Measurements from ENCODE around the gene APOA5. TPM values are rescaled to one million over a fixed set of nuclear protein-coding genes. Genes with fewer than 3 reads are reported as not detected.

The APOA5 gene
- total RNA-seq, 1 donor from 2014 or later, result not detected

GRCh38 chr11:116792869-116793771 lies 1.4 kb upstream of the APOA5 start:
- H3K4me1 ChIP-seq, result peaks cover 12% of the 10 kb centered on the region
- H3K4me3 ChIP-seq, result no peak overlapping the region
- intact Hi-C loops (cut with DNase I), result no loop called here
- H3K27me3 ChIP-seq, result no peaks in the 10 kb centered on the region
- no peak for TF ChIP-seq POLR2A (IDR thresholded peaks at IDR 0.05)
- TF ChIP-seq, protein P1, sequence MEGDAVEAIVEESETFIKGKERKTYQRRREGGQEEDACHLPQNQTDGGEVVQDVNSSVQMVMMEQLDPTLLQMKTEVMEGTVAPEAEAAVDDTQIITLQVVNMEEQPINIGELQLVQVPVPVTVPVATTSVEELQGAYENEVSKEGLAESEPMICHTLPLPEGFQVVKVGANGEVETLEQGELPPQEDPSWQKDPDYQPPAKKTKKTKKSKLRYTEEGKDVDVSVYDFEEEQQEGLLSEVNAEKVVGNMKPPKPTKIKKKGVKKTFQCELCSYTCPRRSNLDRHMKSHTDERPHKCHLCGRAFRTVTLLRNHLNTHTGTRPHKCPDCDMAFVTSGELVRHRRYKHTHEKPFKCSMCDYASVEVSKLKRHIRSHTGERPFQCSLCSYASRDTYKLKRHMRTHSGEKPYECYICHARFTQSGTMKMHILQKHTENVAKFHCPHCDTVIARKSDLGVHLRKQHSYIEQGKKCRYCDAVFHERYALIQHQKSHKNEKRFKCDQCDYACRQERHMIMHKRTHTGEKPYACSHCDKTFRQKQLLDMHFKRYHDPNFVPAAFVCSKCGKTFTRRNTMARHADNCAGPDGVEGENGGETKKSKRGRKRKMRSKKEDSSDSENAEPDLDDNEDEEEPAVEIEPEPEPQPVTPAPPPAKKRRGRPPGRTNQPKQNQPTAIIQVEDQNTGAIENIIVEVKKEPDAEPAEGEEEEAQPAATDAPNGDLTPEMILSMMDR (IDR thresholded peaks at IDR 0.05), result no peak
- TF ChIP-seq POLR2AphosphoS5 (IDR thresholded peaks at IDR 0.05; ENCODE audit: insufficient read depth in 1 of 2, low read depth in 1 of 2), result no peak
- H3K36me3 ChIP-seq, result no peaks in the 10 kb centered on the region
- no peaks in the 10 kb centered on the region for H3K9me3 ChIP-seq
- H3K27ac ChIP-seq, result no peak overlapping the region
- DNase-seq (ENCODE audit: extremely low spot score in 2 of 2), result no peak

DNA sequence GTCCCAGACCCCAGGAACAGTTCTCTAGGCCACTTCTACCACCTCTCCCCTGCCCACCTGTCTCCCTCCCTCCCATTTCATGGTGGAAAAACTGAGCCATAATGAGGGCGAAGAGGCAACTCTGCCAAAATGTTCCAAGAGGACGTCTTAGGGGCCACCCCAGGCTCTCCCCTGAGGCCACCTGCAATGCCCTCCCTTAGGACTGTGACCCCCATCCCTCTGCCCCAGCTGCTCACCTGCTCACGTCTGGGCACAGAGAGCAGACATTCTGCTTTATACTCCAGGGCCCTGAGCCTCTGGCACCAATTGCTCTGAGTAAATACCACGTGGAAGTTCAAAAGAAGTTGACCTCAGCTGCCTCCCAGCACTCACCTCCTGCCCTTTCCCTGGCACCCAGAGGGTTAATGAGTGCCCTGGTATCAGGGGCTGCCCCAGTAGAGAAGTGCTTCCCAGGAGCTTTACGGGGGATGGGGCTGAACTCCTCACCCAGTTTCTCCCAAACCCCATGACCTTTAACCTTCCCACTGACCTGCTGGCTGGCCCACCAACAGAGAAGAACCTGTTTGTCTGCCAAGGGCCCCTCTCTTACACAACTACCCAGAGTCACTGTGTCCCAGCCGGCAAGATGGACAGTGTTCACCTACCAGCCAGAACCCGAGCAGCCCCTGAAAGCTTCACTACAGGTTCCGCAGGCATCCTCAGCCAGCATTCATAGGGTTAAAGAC lies 627 bp upstream of the APOA5 start:
- peaks cover 14% of the 10 kb centered on the region for H3K4me1 ChIP-seq
- no peaks in the 10 kb centered on the region for H3K36me3 ChIP-seq
- TF ChIP-seq POLR2AphosphoS5 (IDR thresholded peaks at IDR 0.05; ENCODE audit: insufficient read depth in 1 of 2, low read depth in 1 of 2), result no peak
- TF ChIP-seq POLR2A (IDR thresholded peaks at IDR 0.05), result no peak
- TF ChIP-seq, protein P1 (IDR thresholded peaks at IDR 0.05), result no peak
- H3K27me3 ChIP-seq, result no peaks in the 10 kb centered on the region
- H3K9me3 ChIP-seq, result no peaks in the 10 kb centered on the region
- no peak overlapping the region for H3K4me3 ChIP-seq
- no peak for DNase-seq (ENCODE audit: extremely low spot score in 2 of 2)
- H3K27ac ChIP-seq, result no peak overlapping the region
- intact Hi-C loops (cut with DNase I), result no loop called here

- Histone ChIP-seq H3K9me3 (no peaks in the 10 kb centered on the region), H3K27me3 (no peaks in the 10 kb centered on the region), H3K27ac (no peak overlapping the region), H3K4me3 (no peak overlapping the region), H3K36me3 (peaks cover 0 to 5% of the 10 kb centered on the region in 2 donors), H3K4me1 (peaks cover 25% of the 10 kb centered on the region)
- no peak for DNase-seq (ENCODE audit: extremely low spot score in 2 of 2)
- intact Hi-C loops (cut with DNase I), result no loop called here
- TF ChIP-seq POLR2AphosphoS5 (IDR thresholded peaks at IDR 0.05; ENCODE audit: insufficient read depth in 1 of 2, low read depth in 1 of 2), result no peak
- no peak for TF ChIP-seq POLR2A (IDR thresholded peaks at IDR 0.05)
- TF ChIP-seq, protein P1 (IDR thresholded peaks at IDR 0.05), result peak; percentile 59 to 84 (median 74)
Measured at GRCh38 chr11:116791002-116791812, 472 bp downstream of the APOA5 start.

DNA sequence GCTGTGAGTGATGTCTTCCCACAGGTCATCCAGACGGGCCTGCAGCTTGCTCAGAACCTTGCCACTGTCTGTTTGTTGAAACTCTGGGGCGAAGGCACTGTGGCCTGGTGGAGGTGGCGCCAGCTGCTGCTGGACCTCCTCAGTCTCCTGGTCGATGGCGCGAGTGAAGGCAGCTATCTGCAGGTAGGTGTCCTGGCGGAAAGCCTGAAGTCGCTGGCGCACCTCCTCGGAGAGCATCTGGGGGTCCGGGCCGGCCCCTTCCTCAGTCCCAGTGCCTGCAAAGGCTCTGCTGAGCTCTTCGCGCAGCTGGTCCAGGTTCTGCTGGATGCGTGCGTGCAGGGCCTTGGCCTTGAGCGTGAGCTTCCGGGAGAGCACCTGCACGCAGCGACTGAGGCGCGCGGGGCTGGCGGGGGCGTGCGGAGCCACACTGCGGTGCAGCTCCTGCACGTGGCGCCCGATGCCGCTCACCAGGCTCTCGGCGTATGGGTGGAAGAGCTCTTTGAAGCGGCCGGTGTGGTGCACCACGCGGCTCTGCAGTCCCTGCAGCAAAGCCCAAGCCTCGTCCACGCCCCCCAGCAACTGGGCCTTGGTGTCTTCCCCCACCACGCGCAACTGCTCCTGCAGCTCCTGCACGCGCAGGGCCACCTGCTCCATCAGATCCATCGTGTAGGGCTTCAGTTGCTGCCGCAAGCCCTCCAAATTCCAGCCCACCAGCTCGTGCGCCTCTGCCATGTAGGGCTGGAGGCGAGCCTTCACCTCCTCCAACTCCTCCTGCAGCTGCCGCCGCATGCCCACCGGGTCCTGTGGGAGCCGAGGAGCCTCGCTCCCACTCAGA lies 1.3 kb downstream of the APOA5 start:
- TF ChIP-seq, protein P1 (IDR thresholded peaks at IDR 0.05), result no peak
- no peak for TF ChIP-seq POLR2A (IDR thresholded peaks at IDR 0.05)
- TF ChIP-seq POLR2AphosphoS5 (IDR thresholded peaks at IDR 0.05; ENCODE audit: insufficient read depth in 1 of 2, low read depth in 1 of 2), result no peak
- no peak for DNase-seq (ENCODE audit: extremely low spot score in 2 of 2)
- peaks cover 0 to 13% of the 10 kb centered on the region in 2 donors for H3K36me3 ChIP-seq
- H3K4me3 ChIP-seq, result no peak overlapping the region
- no peaks in the 10 kb centered on the region for H3K27me3 ChIP-seq
- H3K4me1 ChIP-seq, result peaks cover 27% of the 10 kb centered on the region
- intact Hi-C loops (cut with DNase I), result no loop called here
- no peaks in the 10 kb centered on the region for H3K9me3 ChIP-seq
- no peak overlapping the region for H3K27ac ChIP-seq

Measured in vagina (tissue), 2 donors.